CD4-positive, alpha-beta T cell (primary cell): ENCODE results near the gene CTXN3. TPM values are rescaled to one million over a fixed set of nuclear protein-coding genes. Genes with fewer than 3 reads are reported as not detected.
"Not testable (repeated sequence)": the region's sequence is repeated elsewhere in the genome, so short reads cannot be mapped to it uniquely, and the experiment has no call there.

Source experiments
- ATAC-seq: fragments of 200-7000 bp; cut with Tn5 transposase; one replicate; pipeline ENCODE4 v1.10.0; 2022; ENCODE audit warnings: mild to moderate bottlenecking; ENCODE audit not compliant: poor library complexity
- CTCF ChIA-PET: fragments of 350-600 bp; sonication (Branson Sonifier 250); formaldehyde crosslinking; loops from one replicate; lab custom pipeline; 2021; ENCODE audit warnings: antibody characterized with exemption, inconsistent platforms; lab: Charles Lee
- POLR2A ChIA-PET: fragments of 350-600 bp; sonication (Branson Sonifier 250); formaldehyde crosslinking; loops from one replicate; lab custom pipeline; 2021; ENCODE audit warnings: antibody characterized with exemption, inconsistent platforms; lab: Charles Lee
- DNase-seq, 14 experiments: peaks; one replicate each; pipeline ENCODE4 v3.0.0-alpha.2; 2013 to 2020; ENCODE audit warnings: mixed read lengths in 2 of 14
- H3K27ac ChIP-seq, 2 donors: one replicate each; pipeline versions ENCODE4 v1.5.1 to v1.7.0; 2013; ENCODE audit warnings: low read length in 2 of 2, low read depth in 1 of 2, mild to moderate bottlenecking in 1 of 2
- H3K27me3 ChIP-seq, 2 experiments: 1 replicate in 1 of 2; 2 replicates in 1 of 2; pipeline versions ENCODE4 v1.6.1 to v1.7.0; 2013; ENCODE audit warnings: low read length in 2 of 2, control low read depth in 1 of 2, mild to moderate bottlenecking in 1 of 2, moderate library complexity in 1 of 2; ENCODE audit not compliant: insufficient read depth in 2 of 2, control insufficient read depth in 1 of 2
- H3K36me3 ChIP-seq: one replicate; pipeline ENCODE4 v1.6.1; 2013; ENCODE audit warnings: low read length, control low read depth; ENCODE audit not compliant: insufficient read depth
- H3K4me1 ChIP-seq: one replicate; pipeline ENCODE4 v1.6.1; 2013; ENCODE audit warnings: low read length, control low read depth; ENCODE audit not compliant: insufficient read depth
- H3K4me3 ChIP-seq: one replicate; pipeline ENCODE4 v1.5.1; 2013; ENCODE audit warnings: mild to moderate bottlenecking, low read length, moderate library complexity
- H3K9me3 ChIP-seq, 2 experiments: 1 replicate in 1 of 2; 2 replicates in 1 of 2; pipeline versions ENCODE4 v1.6.1 to v1.7.0; 2013; ENCODE audit warnings: low read length in 2 of 2, mild to moderate bottlenecking in 2 of 2, control low read depth in 1 of 2, moderate library complexity in 1 of 2; ENCODE audit not compliant: control insufficient read depth in 1 of 2, insufficient read depth in 1 of 2
- H3K27ac Mint-ChIP-seq: one replicate; pipeline ENCODE4 v1.8.0; 2020; ENCODE audit warnings: mixed read lengths
- H3K27me3 Mint-ChIP-seq: one replicate; pipeline ENCODE4 v1.8.0; 2021; ENCODE audit warnings: mixed read lengths
- H3K36me3 Mint-ChIP-seq: one replicate; pipeline ENCODE4 v1.8.0; 2021; ENCODE audit warnings: low read depth, mixed read lengths
- H3K4me1 Mint-ChIP-seq: one replicate; pipeline ENCODE4 v1.8.0; 2021; ENCODE audit warnings: low read depth, mixed read lengths
- H3K4me3 Mint-ChIP-seq: one replicate; pipeline ENCODE4 v1.8.0; 2020; ENCODE audit warnings: mild to moderate bottlenecking, mixed read lengths
- H3K9me3 Mint-ChIP-seq: one replicate; pipeline ENCODE4 v1.8.0; 2020; ENCODE audit warnings: mixed read lengths
- CTCF ChIP-seq: fragments of 200-600 bp; IDR thresholded peaks from one replicate; pipeline ENCODE4 v1.8.0; 2022; ENCODE audit warnings: antibody characterized with exemption, mild to moderate bottlenecking
- intact Hi-C, 2 experiments: fragments of 100-400 bp; cut with DNase I in 1 of 2; cut with micrococcal nuclease in 1 of 2; formaldehyde crosslinking; loops; one replicate each; pipeline versions ENCODE4 v1.15.1 to v1.9.0; 2023 to 2025; cut with DNase I, micrococcal nuclease
- total RNA-seq, 174 experiments: library from RNA in 2 of 174; stranded (reverse) in 2 of 174; gene quantifications; one replicate each; pipeline ENCODE4 v1.2.3 and lab custom pipeline; 2021 to 2026

CTXN3 gene
- total RNA-seq, 2 experiments from 2014 or later = not detected

GRCh38 chr5:127673117-127673800, 24.4 kb downstream of the CTXN3 start:
- no peak overlapping the region for H3K27ac Mint-ChIP-seq
- Histone ChIP-seq H3K4me1 (no peaks in the 10 kb centered on the region), H3K27me3 (no peaks in the 10 kb centered on the region), H3K36me3 (no peaks in the 10 kb centered on the region), H3K9me3 (no peaks in the 10 kb centered on the region), H3K4me3 (no peak overlapping the region), H3K27ac (no peak overlapping the region)
- H3K27me3 Mint-ChIP-seq = no peaks in the 10 kb centered on the region
- no peaks in the 10 kb centered on the region for H3K36me3 Mint-ChIP-seq
- ChIA-PET CTCF (no interaction called here), POLR2A (no interaction called here)
- DNase-seq = no peak
- H3K4me3 Mint-ChIP-seq = no peak overlapping the region
- H3K4me1 Mint-ChIP-seq = no peaks in the 10 kb centered on the region
- no peak for ATAC-seq
- TF ChIP-seq CTCF = no peak
- intact Hi-C loops = no loop called here
- no peaks in the 10 kb centered on the region for H3K9me3 Mint-ChIP-seq

DNA sequence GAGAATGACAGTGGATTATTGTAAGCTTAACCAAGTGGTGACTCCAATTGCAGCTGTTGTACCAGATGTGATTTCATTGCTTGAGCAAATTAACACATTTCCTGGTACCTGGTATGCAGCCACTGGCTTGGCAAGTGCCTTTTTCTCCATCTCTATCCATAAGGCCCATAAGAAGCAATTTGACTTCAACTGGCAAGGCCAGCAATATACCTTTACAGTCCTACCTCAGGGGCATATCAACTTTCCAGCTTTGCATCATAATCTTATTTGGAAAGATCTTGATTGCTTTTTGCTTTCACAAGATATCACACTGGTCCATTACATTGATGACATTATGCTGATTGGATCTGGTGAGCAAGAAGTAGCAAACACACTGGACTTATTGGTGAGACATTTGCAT, 28.1 kb downstream of the CTXN3 start:
- H3K4me3 Mint-ChIP-seq, H3K27me3 Mint-ChIP-seq, POLR2A ChIA-PET, H3K36me3 ChIP-seq, H3K27ac ChIP-seq, H3K27me3 ChIP-seq, H3K4me3 ChIP-seq, H3K27ac Mint-ChIP-seq, ATAC-seq, H3K9me3 Mint-ChIP-seq, H3K9me3 ChIP-seq, DNase-seq, H3K4me1 Mint-ChIP-seq, intact Hi-C loops, H3K4me1 ChIP-seq, CTCF ChIA-PET, H3K36me3 Mint-ChIP-seq: not testable (repeated sequence)

- H3K9me3 ChIP-seq, POLR2A ChIA-PET, H3K27me3 ChIP-seq, H3K36me3 ChIP-seq, CTCF ChIA-PET, H3K27me3 Mint-ChIP-seq, H3K27ac ChIP-seq, H3K4me3 ChIP-seq, H3K36me3 Mint-ChIP-seq, H3K4me3 Mint-ChIP-seq, H3K9me3 Mint-ChIP-seq, H3K4me1 ChIP-seq, DNase-seq, intact Hi-C loops, H3K27ac Mint-ChIP-seq, H3K4me1 Mint-ChIP-seq, ATAC-seq: not testable (repeated sequence)
Measured at GRCh38 chr5:127679691-127680330, 30.9 kb downstream of the CTXN3 start.

- no peak for ATAC-seq
- CTCF ChIA-PET = no interaction called here
Measured at GRCh38 chr5:127680595-127680994, 31.7 kb downstream of the CTXN3 start.

More at GRCh38 chr5:127680595-127680994, 31.7 kb downstream of the CTXN3 start:
- intact Hi-C loops = no loop called here
- H3K27me3 Mint-ChIP-seq = no peaks in the 10 kb centered on the region
- TF ChIP-seq CTCF = no peak
- no peak overlapping the region for H3K27ac Mint-ChIP-seq
- Histone ChIP-seq H3K27me3 (no peaks in the 10 kb centered on the region), H3K4me3 (no peak overlapping the region), H3K27ac (no peak overlapping the region), H3K4me1 (no peaks in the 10 kb centered on the region), H3K9me3 (no peaks in the 10 kb centered on the region), H3K36me3 (no peaks in the 10 kb centered on the region)
- DNase-seq = no peak
- no peak overlapping the region for H3K4me3 Mint-ChIP-seq
- no peaks in the 10 kb centered on the region for H3K9me3 Mint-ChIP-seq
- H3K36me3 Mint-ChIP-seq = no peaks in the 10 kb centered on the region
- POLR2A ChIA-PET = no interaction called here
- H3K4me1 Mint-ChIP-seq = no peaks in the 10 kb centered on the region
